Astrocyte (in vitro differentiated cells and primary cell): Measurements from ENCODE around the gene CPLX3. TPM values are rescaled to one million over a fixed set of nuclear protein-coding genes. Genes with fewer than 3 reads are reported as not detected.

Experiments used
- DNase-seq: peaks from one replicate; pipeline ENCODE4 v3.0.0-alpha.2; 2010; ENCODE audit warnings: low read depth
- FAIRE-seq: peaks from 2 replicates; lab custom pipeline; 2011; peaks lifted over from hg19 to GRCh38; lab: Jason Lieb, UNC
- H2AFZ ChIP-seq: 2 replicates; pipeline ENCODE4 v1.6.0; 2012; ENCODE audit warnings: low read depth, low read length, inconsistent platforms
- H3K27ac ChIP-seq: 2 replicates; pipeline ENCODE4 v1.5.1; 2011; ENCODE audit warnings: low read depth, low read length, inconsistent platforms
- H3K27me3 ChIP-seq: 2 replicates; pipeline ENCODE4 v1.6.0; 2011; ENCODE audit warnings: low read length, inconsistent platforms; ENCODE audit not compliant: insufficient read depth
- H3K36me3 ChIP-seq: 2 replicates; pipeline ENCODE4 v1.5.1; 2011; ENCODE audit warnings: low read length, inconsistent platforms; ENCODE audit not compliant: insufficient read depth
- H3K4me1 ChIP-seq: 2 replicates; pipeline ENCODE4 v1.5.1; 2011; ENCODE audit warnings: low read length, inconsistent platforms; ENCODE audit not compliant: insufficient read depth
- H3K4me2 ChIP-seq: 2 replicates; pipeline ENCODE4 v1.6.0; 2012; ENCODE audit warnings: low read length, inconsistent platforms
- H3K4me3 ChIP-seq: 2 replicates; pipeline ENCODE4 v1.5.1; 2011; ENCODE audit warnings: low read depth, mild to moderate bottlenecking, low read length, inconsistent platforms; ENCODE audit not compliant: insufficient read depth
- H3K79me2 ChIP-seq: 2 replicates; pipeline ENCODE4 v1.6.0; 2012; ENCODE audit warnings: mild to moderate bottlenecking, low read length, inconsistent platforms; ENCODE audit not compliant: insufficient read depth
- H3K9ac ChIP-seq: 2 replicates; pipeline ENCODE4 v1.6.0; 2012; ENCODE audit warnings: mild to moderate bottlenecking, low read length, inconsistent platforms
- H3K9me3 ChIP-seq: 2 replicates; pipeline ENCODE4 v1.5.1; 2012; ENCODE audit warnings: low read depth, mild to moderate bottlenecking, low read length, inconsistent platforms; ENCODE audit not compliant: insufficient read depth
- H4K20me1 ChIP-seq: 2 replicates; pipeline ENCODE4 v1.6.0; 2012; ENCODE audit warnings: low read length, inconsistent platforms; ENCODE audit not compliant: insufficient read depth
- H3K27ac Mint-ChIP-seq: one replicate; pipeline ENCODE4 v1.8.0; 2021; ENCODE audit warnings: mild to moderate bottlenecking, mixed read lengths; ENCODE audit not compliant: unreplicated experiment
- H3K27me3 Mint-ChIP-seq: one replicate; pipeline ENCODE4 v1.8.0; 2021; ENCODE audit warnings: low read depth, mixed read lengths; ENCODE audit not compliant: unreplicated experiment
- H3K36me3 Mint-ChIP-seq: one replicate; pipeline ENCODE4 v1.8.0; 2021; ENCODE audit warnings: low read depth, mixed read lengths; ENCODE audit not compliant: unreplicated experiment
- H3K4me1 Mint-ChIP-seq: one replicate; pipeline ENCODE4 v1.8.0; 2021; ENCODE audit warnings: low read depth, mixed read lengths; ENCODE audit not compliant: unreplicated experiment
- H3K4me3 Mint-ChIP-seq: one replicate; pipeline ENCODE4 v1.8.0; 2021; ENCODE audit warnings: mild to moderate bottlenecking, moderate library complexity, mixed read lengths; ENCODE audit not compliant: unreplicated experiment
- H3K9me3 Mint-ChIP-seq: one replicate; pipeline ENCODE4 v1.8.0; 2021; ENCODE audit warnings: mild to moderate bottlenecking, mixed read lengths; ENCODE audit not compliant: unreplicated experiment
- EZH2 ChIP-seq: IDR thresholded peaks from 2 replicates; pipeline ENCODE4 v1.6.1; 2012; ENCODE audit warnings: mild to moderate bottlenecking, low read length, inconsistent platforms; ENCODE audit not compliant: insufficient read depth
- total RNA-seq: library from RNA; stranded (reverse); gene quantifications from 2 replicates; pipeline ENCODE4 v1.2.1, GENCODE V29; 2021
- TF ChIP-seq, protein P1 (sequence below): IDR thresholded peaks from 2 replicates; pipeline ENCODE4 v1.5.1; 2011; ENCODE audit warnings: low read depth, mild to moderate bottlenecking, inconsistent platforms, low read length, moderate library complexity; ENCODE audit not compliant: insufficient read depth

Gene CPLX3
- total RNA-seq, 1 donor from 2014 or later, result not detected

DNA sequence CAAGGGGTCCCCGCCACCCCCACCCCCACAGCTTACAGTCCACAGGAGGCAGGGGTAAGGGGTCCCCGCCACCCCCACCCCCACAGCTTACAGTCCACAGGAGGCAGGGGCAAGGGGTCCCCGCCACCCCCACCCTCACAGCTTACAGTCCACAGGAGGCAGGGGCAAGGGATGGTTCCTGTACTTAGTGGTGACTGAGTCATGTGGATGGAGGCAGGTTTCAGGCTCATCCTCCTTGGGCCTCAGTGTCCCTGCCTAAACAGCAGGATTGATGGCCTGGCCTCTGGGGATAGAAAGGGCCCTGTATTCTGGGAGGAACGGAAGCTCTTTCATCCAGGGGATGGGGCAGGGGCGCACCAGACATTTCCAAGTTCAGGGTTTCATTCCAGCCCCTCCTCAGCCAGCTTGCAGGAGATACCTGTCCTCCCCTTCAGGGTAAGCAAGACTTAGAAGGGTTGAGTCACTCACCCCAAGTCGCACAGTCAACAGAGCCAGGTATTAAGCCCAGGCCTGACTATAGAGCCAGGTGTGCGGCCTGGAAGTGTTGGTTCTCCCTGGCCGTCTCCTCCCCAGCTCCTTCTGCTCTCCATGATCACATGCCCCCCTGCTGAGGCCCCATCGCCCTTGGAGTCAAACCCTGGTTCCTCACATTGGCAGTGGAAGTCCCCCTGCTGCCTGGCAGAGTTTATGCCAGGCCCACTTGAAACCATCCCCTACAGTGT, 32.0 kb upstream of the CPLX3 start:
- H3K79me2 ChIP-seq, result peaks cover 90% of the 10 kb centered on the region
- no peak overlapping the region for H3K9ac ChIP-seq
- H3K36me3 ChIP-seq, result no peaks in the 10 kb centered on the region
- no peaks in the 10 kb centered on the region for H3K9me3 ChIP-seq
- peaks cover 40% of the 10 kb centered on the region for H3K4me1 ChIP-seq
- H3K9me3 Mint-ChIP-seq, result no peaks in the 10 kb centered on the region
- H3K4me3 ChIP-seq, result no peak overlapping the region
- no peak overlapping the region for H3K27ac ChIP-seq
- peaks cover 29% of the 10 kb centered on the region for H3K4me1 Mint-ChIP-seq
- no peak overlapping the region for H3K27ac Mint-ChIP-seq
- no peak overlapping the region for H3K4me2 ChIP-seq
- TF ChIP-seq, protein P1, sequence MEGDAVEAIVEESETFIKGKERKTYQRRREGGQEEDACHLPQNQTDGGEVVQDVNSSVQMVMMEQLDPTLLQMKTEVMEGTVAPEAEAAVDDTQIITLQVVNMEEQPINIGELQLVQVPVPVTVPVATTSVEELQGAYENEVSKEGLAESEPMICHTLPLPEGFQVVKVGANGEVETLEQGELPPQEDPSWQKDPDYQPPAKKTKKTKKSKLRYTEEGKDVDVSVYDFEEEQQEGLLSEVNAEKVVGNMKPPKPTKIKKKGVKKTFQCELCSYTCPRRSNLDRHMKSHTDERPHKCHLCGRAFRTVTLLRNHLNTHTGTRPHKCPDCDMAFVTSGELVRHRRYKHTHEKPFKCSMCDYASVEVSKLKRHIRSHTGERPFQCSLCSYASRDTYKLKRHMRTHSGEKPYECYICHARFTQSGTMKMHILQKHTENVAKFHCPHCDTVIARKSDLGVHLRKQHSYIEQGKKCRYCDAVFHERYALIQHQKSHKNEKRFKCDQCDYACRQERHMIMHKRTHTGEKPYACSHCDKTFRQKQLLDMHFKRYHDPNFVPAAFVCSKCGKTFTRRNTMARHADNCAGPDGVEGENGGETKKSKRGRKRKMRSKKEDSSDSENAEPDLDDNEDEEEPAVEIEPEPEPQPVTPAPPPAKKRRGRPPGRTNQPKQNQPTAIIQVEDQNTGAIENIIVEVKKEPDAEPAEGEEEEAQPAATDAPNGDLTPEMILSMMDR, result no peak
- TF ChIP-seq EZH2, result no peak
- FAIRE-seq (no peak), DNase-seq (no peak)
- H3K36me3 Mint-ChIP-seq, result no peaks in the 10 kb centered on the region
- no peaks in the 10 kb centered on the region for H3K27me3 Mint-ChIP-seq
- H4K20me1 ChIP-seq, result peaks cover 91% of the 10 kb centered on the region
- no peak overlapping the region for H3K4me3 Mint-ChIP-seq
- H3K27me3 ChIP-seq, result no peaks in the 10 kb centered on the region
- no peak overlapping the region for H2AFZ ChIP-seq

- Histone ChIP-seq H2AFZ (no peak overlapping the region), H3K4me1 (peaks cover 34% of the 10 kb centered on the region), H3K4me3 (no peak overlapping the region), H3K36me3 (peaks cover 5% of the 10 kb centered on the region), H3K9me3 (no peaks in the 10 kb centered on the region), H3K79me2 (peaks cover 85% of the 10 kb centered on the region), H3K27me3 (no peaks in the 10 kb centered on the region), H3K27ac (no peak overlapping the region), H3K4me2 (no peak overlapping the region), H4K20me1 (peaks cover 91% of the 10 kb centered on the region), H3K9ac (no peak overlapping the region)
- Mint-ChIP-seq H3K27ac (no peak overlapping the region), H3K27me3 (no peaks in the 10 kb centered on the region), H3K9me3 (no peaks in the 10 kb centered on the region), H3K4me1 (peaks cover 27% of the 10 kb centered on the region), H3K4me3 (no peak overlapping the region), H3K36me3 (no peaks in the 10 kb centered on the region)
- TF ChIP-seq, protein P1, result no peak
- TF ChIP-seq EZH2, result no peak
- DNase-seq (no peak), FAIRE-seq (no peak)
Measured at GRCh38 chr15:74794970-74795349, 31.5 kb upstream of the CPLX3 start.

DNA sequence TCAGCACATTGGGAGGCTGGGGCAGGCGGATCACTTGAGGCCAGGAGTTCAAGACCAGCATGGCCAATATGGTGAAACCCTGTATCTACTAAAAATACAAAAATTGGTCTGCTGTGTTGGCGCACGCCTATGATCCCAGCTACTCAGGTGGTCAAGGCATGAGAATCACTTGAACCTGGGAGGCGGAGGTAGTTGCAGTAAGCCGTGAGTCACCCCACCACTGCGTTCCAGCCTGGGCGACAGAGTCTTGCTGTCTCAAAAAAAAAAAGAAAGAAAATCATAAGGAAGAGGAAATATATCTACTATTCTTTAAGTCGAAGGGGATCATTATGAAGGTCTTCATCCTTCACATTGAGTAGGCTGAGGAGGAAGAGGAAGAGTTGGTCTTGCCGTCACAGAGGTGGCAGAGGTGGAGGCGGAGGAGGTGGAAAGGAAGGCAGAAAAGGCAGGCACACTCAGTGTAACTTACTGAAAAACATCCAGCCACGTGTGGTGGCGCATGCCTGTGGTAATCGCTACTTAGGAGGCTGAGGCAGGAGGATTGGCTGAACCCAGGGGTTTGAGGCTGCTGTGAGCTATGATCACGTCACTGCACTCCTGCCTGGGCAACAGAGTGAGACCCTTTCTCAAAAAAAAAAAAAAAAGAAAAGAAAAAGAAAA, 30.3 kb upstream of the CPLX3 start:
- H3K4me1 ChIP-seq, result peaks cover 24% of the 10 kb centered on the region
- no peak overlapping the region for H2AFZ ChIP-seq
- H3K9ac ChIP-seq, result no peak overlapping the region
- H4K20me1 ChIP-seq, result peaks cover 90% of the 10 kb centered on the region
- no peaks in the 10 kb centered on the region for H3K9me3 ChIP-seq
- H3K4me2 ChIP-seq, result no peak overlapping the region
- H3K9me3 Mint-ChIP-seq, result no peaks in the 10 kb centered on the region
- H3K36me3 Mint-ChIP-seq, result peaks cover 2% of the 10 kb centered on the region
- peaks cover 19% of the 10 kb centered on the region for H3K4me1 Mint-ChIP-seq
- no peaks in the 10 kb centered on the region for H3K27me3 ChIP-seq
- H3K27ac Mint-ChIP-seq, result no peak overlapping the region
- H3K36me3 ChIP-seq, result peaks cover 6% of the 10 kb centered on the region
- peaks cover 78% of the 10 kb centered on the region for H3K79me2 ChIP-seq
- H3K4me3 ChIP-seq, result no peak overlapping the region
- no peak overlapping the region for H3K27ac ChIP-seq
- H3K4me3 Mint-ChIP-seq, result no peak overlapping the region
- no peaks in the 10 kb centered on the region for H3K27me3 Mint-ChIP-seq
- DNase-seq, result no peak
- TF ChIP-seq, protein P1, result no peak
- TF ChIP-seq EZH2, result no peak
- no peak for FAIRE-seq
